NCI-H446 (cell line): ENCODE measurements around the gene NGEF.

Source experiments
- DNase-seq, 2 experiments: peaks; one replicate each; lab custom pipeline; 2025; lab: John Stamatoyannopoulos, UW

Gene NGEF

GRCh38 chr2:232897598-232898408 lies 115.3 kb downstream of the NGEF start:
- DNase-seq, result no peak

DNA sequence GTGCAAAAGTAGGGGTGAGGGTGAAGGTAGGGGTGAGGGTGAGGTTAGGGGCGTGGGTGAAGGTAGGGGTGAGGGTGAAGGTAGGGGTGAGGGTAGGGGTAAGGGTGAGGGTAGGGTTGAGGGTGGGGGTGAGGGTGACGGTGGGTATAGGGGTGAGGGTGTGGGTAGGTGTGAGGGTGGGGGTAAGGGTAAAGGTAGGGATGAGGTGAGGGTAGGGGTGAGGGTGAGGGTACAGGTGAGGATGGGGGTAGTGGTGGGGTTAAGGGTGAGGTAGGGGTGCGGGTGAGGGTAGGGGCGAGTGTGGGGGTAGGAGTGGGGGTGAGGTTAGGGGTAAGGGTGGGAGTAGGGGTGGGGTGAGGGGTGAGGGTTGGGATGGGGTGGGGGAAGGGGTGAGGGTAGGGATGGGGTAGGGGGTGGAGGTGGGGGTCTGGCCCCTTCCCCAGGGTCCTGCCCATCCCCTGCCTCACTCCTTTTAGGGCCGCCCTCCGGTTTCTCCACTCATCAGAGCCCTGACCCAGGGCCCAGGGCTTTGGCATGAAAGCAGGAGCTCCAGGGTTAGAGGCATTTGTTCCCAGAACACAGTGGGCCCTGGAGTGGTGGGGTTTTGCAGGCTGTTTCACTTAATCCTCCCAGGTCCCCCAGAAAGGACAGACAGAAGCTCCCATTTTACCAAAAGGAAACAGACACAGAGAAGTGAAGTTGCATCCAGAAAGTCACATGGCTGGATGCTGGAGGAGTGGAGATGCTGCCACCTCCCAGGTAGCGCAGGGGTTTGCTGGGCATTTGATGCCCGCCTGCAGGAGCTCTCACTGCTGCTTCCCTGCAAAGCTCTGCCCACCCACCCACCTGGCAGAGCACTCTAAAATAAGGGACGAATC lies 116.1 kb downstream of the NGEF start:
- no peak for DNase-seq

DNA sequence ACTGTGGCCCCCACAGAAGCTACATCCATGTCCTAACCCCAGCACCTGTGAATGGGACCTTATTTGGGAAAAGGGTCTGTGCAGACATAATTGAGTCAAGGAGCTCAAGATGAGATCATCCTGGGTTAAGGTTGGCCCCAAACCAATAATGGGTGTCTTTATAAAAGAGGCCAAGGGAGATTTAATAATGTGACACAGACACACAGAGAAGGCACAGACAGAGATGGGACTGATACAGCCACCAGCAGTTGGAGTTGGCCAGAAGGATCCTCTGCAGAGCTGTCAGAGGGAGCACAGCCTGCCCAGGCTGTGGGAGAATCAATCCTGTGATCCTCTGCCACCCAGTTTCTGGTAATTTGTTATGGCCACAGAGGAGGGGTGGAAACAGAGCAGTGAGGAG lies 116.9 kb downstream of the NGEF start:
- DNase-seq, result no peak

- DNase-seq, result no peak
These were observed 118.3 kb downstream of the NGEF start for GRCh38 chr2:232894746-232895145.

- no peak for DNase-seq
These were observed 118.8 kb downstream of the NGEF start for GRCh38 chr2:232894251-232894650.

GRCh38 chr2:232893834-232894233 lies 119.2 kb downstream of the NGEF start:
- DNase-seq, result no peak

GRCh38 chr2:232892843-232893242 lies 120.2 kb downstream of the NGEF start:
- no peak for DNase-seq

GRCh38 chr2:232892221-232892620 lies 120.8 kb downstream of the NGEF start:
- no peak for DNase-seq

DNA sequence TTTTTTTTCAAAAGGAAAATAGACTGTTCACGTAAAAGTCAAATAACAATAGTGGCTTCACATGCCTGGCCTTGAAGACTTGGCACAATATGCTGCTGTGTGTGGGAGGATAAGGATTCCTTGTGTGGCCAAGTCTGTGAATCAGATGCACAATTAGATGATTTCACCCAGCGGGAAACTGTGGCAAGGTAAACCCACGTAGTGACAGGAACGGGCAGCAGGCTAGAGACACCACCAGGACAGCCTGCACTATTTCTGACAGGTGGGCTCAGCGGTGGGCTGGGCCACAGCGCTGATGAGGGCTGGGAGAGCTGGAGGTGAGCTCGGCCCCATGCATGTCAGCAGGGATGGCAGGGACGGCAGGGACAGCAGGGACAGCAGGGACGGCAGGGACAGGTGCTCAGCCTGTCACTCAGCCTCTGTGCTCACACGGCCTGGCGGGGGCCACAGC lies 121.4 kb downstream of the NGEF start:
- no peak for DNase-seq

GRCh38 chr2:232890896-232891601 lies 122.0 kb downstream of the NGEF start:
- DNase-seq, result no peak

- no peak for DNase-seq
These were observed 122.5 kb downstream of the NGEF start for GRCh38 chr2:232890536-232890895.

GRCh38 chr2:232889876-232890401 lies 123.1 kb downstream of the NGEF start:
- DNase-seq, result no peak

- no peak for DNase-seq
These were observed 124.1 kb downstream of the NGEF start for GRCh38 chr2:232888839-232889529.

- DNase-seq, result no peak
These were observed 124.8 kb downstream of the NGEF start for GRCh38 chr2:232888099-232888836.

- no peak for DNase-seq
These were observed 125.7 kb downstream of the NGEF start for GRCh38 chr2:232887171-232887850.

DNA sequence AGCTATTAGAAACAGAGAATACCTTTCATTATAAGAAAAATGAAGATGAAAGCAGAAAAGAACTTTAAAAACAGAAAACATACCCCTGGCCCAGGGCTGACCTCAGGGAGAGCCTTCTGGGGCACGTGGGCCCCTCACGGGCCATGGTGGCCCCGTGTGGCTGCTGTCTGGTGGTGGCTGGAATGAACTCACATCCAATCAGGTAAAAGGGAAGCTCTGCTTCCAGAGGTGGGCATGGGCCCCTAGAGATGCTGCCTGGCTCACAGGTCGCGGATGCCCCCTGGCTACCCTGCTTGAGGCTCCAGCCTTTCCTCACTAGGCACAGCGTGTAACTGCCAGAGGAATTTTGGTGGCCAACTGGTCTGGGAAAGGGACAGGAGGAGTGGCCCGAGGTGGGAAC lies 126.4 kb downstream of the NGEF start:
- DNase-seq, result no peak

GRCh38 chr2:232886176-232886575 lies 126.9 kb downstream of the NGEF start:
- no peak for DNase-seq

DNA sequence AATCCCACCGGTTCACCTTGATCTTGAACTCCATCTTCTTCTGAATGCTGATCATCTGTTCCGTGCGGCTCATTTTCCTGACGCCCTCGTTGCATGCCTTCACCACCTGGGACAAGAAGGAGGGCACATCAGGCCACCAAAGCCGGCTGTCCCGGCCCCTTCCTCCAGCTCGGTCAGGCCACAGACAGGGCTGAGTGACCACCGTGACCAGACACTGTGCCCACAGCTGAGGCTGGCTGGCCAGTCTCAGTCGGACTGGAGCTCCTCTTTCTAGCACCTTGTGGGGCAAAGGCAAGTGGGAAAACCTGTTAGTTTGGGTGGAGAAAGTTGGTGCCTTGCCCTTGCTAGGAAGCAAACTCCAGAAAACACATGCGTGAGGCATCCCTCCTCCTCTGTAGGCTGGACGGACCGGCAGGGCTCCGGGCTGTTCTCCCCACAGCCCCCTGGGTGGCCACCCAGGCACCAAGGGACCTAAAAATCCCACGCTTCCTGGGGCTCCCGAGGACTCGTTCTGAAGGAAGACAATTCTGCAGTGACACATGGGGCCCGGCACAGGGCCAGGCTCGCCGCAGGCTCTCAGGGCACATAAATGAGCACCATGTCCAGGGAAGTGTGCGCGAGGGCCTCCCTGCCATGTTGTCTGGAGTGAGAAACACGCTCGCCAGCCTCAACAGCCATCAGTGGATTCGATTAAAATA lies 127.6 kb downstream of the NGEF start:
- DNase-seq, result no peak

- no peak for DNase-seq
These were observed 128.3 kb downstream of the NGEF start for GRCh38 chr2:232884549-232885263.
